Measurements from ENCODE around the gene ELMO3.

Gene ELMO3

DNA sequence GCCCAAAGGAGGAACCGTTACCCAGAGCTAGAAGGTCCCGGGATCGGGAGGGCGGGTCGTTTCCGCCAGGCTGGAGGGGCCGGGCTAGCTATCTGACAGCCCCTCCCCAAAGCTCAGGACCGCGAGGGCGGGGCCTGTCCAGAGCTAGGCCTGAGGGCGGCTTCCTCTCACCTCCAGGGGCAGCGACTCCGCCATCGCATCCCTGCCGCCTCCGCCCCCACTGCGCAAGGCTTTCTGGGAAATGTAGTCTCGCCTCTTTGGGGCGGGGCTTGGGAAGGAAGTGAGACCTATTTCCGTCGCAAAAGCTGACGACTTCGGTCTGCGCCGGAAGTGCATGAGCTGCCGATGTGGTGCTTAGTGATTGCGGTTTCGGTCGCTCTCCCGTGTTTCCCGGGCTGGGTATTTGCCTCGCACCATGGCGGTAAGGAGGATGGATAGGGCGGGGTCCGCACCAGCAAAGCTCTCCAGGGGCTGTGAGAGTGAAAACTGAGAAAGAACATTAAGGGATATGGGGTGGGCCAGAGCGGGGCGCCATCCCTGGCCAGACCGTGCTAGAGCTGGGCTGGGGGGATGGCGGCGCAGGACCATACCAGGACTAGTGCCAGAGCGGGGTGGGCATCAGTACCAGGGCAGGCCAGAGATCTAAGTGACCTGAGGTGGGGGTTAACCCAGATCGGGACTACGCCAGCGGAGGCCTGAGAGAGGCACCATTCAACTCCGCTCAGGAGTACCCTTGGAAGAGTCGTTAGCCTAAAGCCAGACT, 28.1 kb downstream of the ELMO3 start, which contains the start of gene TMEM208:
Gene TMEM208 (plus strand): TSS at position 327 of the 763 bp plus-strand sequence. CDS start 89 bp downstream, at position 416.
- peak; percentile 91 to 97 (median 94) for DNase-seq

DNA sequence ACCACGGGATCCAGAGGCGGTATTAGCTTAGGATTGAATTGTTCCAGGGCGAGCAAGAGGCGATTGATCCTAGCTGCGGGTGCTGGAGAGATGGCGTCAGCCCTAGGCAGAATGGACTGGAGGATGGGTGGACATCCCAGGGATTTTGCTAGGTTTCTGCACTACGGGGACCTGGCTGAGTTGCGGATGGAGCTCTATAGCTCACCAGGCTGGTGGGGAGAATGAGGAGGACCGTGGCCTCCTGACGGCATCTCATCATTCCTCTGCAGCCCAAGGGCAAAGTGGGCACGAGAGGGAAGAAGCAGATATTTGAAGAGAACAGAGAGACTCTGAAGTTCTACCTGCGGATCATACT, 28.6 kb downstream of the ELMO3 start:
- DNase-seq, result no peak

DNA sequence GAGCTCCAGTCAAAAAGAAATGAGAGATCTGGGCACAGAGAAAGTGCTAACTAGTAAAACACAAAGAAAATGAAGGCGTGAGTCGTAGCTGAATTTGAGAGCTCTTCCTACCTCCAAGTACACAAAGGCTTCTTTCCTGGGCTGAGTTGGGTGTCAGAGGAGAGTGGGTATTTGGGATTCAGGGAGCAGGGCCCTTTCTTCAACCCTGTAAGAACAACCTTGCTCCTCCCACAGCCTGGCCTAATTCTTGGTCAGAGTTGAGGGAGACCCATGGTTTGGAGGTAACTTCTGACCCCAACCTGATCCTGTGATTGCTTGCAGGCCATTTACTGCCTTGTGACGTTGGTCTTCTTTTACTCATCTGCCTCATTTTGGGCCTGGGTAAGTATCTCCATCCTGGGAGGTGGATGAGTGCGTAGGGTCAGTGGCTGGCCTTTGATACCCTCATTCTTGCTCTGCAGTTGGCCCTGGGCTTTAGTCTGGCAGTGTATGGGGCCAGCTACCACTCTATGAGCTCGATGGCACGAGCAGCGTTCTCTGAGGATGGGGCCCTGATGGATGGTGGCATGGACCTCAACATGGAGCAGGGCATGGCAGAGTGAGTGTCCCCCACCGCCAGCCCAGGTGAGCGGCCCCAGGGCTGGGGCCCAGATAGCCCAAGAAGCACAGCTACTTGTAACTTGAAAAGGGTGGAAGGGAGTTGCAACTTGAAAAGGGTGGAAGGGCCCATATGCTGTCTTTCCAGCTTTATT, 29.3 kb downstream of the ELMO3 start:
- no peak for DNase-seq

DNA sequence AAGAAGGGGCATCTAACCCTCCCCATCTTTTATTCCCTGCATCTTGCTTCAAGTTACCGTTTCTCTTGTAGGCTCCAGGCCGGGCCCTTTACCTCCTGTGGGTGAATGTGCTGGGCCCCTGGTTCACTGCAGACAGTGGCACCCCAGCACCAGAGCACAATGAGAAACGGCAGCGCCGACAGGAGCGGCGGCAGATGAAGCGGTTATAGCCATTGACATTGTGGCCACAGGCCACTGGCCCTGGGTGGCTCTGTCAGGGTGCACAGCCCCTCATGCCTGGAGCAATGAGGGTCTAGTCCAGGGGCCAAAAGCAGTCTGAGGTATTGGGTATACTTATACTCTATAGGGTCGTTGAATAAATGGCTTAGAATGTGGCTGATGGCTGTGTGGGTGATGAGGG, 30.0 kb downstream of the ELMO3 start:
- no peak for DNase-seq

DNA sequence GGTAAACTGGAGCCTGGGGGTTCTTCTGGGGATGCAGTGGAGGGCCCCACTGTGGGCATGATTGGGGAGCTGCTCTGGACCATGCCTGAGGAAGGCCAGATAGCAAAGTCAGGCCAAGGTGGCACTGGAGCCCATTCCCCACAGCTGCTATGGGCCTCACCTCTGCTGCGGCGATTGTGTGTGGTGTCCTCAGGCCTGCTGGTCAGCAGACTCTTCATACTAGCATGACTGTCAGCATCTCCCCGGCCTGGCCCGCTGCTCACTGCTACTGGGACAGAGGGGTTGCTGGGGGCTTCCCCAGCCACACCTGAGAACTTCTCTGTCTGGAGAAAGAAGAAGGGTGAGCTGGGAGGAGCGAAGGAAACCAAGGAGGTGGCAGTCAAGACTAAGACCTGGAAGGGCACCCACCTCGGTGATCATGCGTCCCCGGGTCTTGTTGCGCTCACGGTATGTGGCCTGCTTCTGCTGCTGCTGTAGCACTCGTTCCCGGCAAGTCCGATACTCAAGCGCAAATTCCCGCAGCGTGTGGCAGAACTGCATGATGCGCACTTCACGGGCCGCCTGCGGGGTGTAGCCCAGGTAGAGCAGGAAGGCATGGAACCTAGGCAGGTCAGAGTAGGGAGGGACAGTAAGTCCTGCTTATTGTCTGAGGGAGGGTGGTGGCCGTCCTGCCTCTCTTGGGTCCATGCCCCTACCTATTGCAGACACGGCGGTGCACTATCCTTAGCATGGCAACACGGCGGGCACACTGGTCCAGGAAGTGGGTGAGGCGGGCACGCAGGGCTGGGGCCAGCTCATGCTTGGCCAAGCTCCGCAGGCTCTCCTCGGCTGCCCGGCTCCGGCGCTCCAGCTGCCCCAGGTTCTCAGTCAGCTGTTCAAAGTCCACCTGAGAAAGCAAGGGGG, 31.2 kb downstream of the ELMO3 start:
- no peak for DNase-seq

DNA sequence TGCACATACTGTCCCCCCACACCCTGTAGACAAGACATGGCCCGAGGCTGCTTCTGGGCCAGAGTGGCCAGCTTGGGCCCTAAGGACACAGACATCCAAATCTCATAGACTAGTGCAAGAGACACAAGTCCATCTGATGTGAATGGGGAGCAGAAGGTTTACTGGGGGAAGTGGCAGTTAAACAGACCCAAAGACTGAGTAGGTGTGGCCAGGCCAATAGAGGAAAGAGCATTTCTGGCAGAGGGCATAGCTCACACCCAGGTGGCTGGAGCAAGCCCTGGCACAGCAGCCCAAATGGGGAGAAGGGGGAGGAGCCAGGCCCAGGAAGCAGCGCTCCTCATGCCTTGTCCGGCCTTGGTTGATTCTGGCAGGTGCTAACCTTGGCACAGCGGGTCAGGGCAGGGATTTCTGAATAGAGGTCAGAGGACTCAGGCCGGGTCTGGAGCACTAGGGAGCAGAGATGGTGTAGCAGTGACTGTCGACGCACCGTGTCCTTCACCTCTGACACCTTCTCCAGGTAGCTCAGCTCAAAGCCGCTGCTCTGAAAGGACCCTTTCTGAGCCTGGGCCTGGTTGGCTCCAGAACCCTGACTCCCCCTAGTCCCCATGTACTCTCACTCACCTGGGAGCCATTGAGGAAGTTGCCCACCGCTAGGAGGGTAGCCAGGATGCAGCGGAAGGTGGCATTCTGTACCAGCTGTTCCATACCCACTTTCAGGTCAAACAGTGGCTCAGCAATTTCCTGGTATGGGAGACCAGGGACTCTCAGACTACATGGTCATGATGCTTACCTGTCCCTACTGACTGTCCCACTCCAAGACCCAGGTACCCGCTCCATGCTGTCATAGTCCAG, 32.1 kb downstream of the ELMO3 start:
- DNase-seq, result no peak

DNA sequence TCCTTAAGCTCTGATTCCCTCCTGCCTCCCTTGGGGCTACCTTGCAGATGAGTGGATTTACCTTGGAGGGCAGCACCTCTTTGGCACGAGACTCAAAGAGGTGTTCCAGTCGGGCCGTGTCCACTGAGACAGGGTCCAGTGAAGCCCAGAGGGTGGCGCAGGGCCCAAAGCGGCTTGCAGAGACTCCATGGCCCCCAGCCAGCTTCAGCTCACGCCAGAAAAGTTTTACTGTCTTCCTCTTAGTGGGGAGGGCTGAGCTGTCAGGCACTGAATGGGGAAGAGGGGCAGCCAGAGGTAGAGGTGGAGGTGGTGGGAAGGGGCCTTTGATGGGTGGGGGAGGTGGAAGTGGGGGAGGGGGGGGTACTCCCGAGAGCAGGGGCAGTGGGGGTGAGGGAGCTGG, 34.7 kb downstream of the ELMO3 start:
- DNase-seq, result no peak

DNA sequence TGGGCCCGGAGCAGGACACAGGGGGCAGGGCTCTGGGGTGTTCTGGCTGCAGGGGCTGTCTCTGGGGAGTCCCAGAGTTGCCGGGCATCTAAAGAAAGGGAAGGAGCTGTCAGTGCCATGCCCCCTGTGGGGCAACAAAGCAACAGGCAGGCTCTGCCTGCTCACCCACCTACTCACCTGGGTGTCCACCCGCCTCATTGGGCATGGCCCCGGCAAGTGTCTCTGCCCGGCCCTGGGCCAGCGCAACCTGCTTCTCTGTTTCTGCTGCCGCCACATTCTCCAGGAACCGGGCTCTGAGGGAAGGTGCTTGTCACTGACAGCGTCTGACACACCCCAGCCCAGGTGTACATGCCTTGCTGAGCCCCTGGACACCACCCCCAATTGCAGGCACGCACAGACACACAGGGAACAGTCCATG, 35.3 kb downstream of the ELMO3 start:
- DNase-seq, result no peak

DNA sequence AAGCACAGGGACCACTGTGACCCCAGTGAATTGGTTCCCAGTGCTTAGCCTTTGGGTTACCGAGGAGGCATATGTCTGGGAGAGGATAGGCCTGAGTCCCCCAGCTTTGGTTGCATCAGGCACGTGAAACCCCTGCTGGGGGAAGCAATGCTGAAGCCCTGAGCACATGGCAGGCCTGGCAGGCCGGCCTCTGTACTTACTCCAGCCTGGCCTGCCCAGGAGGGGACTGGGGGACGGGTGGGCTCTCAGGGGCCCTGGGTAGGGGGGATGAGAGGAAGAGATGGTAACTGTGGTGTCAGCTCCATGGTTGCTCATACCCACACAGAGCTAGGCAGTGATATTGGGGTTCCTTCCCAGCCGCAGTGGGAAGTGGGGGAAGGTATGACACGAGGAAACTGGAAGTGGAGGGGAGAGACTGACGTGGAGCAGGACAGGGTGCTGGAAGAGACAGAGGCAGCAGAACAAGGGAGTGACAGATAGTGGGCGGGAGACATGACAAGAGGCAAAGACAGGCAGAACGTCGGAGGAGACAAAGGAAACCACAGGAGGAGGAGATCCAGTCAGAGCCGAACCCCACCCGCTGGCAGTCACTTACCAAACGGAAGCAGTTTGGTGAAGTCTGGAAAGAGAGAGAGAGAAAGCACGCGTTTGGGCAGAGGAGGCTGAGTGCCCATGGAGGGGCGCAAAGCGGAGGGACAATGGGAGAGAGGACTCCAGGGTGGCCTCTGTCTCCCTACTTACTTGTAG, 37.1 kb downstream of the ELMO3 start:
- DNase-seq, result no peak

DNA sequence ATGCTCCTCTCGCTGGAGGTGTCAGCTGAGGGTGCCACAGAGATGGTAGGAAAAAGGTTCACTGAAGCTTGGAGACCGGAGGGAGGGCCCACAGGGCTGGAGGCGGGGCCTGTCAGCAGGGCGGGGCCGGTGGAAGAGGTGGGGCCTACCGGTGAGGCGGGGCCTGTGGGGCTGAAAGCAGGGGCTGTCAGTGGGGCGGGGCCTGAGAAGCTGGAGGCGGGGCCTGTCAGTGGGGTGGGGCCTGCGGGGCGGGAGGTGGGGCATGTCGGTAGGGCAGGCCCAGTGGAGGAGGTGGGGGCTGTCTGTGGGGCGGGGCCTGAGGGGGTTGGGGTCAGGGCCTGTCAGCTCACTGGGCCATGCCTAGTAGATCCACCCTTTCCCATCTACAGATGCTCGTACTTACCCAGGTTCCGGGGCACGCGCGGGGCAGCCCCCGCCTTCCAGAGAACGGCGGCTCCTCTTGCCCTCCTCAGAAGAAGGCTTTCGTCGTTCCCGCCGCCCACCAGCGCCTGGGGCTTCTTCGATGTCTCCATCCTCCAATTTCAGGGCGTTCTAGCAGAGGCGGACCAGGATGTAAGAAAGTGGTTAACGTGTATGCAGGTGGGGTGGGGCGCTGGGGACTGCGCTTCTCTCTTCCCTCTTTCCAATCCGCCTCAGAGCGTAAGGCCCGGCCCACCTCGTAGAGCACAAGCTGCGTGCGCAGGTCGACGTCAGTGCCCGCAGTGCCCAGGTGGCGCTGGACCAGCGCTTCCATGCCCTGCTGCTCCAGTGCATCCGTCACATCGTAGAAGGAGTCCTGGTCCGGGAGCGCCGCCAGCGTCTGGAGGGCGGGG, 37.8 kb downstream of the ELMO3 start:
- DNase-seq, result peak; percentile 13 to 66 (median 40)

DNA sequence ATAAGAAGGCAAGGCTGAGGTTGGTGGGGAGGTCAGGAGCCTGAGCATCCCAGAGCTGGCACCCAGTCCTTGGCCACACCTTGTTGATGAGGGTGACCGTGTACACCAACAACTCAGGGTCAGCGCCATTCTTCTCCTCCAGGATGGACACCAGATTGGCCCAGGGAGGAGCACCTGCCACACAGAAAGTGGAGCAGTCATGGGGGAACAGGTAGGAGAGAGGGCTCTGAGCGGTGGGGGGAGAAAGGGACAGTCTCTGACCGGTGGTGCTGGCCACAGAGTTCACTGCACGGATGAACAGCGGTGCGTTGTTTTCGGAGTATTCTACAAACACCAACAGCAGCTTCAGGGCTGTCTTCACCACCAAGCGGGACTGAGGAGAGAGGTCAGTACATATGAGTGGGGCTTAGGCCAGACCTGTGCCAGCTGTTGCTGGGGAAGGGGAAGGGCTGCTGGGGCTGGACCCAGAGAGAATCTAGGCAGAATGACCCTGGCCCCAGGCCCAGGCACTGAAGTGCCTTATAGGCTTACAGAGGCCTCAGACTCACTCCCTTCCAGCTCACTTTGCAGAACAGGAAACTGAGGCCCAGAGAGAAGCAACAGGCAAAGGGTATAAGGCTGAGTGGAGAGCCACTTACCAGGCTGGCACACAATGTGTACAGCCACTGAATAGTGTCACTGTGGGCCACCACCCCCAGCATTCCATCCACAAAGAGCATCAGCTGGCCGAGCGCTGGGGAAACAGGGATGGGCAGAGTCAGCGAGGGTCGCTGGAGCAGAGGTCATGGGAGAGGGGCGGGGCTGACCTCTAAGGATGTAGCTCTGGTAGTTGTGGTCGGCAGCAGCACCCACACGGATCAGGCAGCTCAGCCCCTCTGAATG, 38.7 kb downstream of the ELMO3 start:
- DNase-seq, result no peak

DNA sequence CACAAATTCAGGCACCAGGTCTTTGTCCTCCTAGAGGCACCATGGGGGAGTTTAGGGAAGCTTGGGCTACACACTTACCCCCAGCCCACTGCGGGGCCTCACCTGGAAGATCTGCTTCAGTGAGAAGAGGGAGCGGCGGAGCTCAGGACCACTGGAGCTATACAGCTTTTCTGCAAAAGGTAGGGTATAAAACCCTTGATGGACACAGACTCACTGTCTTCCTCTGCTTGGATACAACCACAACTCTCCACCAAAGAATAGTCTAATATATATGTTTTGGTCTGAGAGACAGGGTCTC, 39.3 kb downstream of the ELMO3 start:
- no peak for DNase-seq

DNA sequence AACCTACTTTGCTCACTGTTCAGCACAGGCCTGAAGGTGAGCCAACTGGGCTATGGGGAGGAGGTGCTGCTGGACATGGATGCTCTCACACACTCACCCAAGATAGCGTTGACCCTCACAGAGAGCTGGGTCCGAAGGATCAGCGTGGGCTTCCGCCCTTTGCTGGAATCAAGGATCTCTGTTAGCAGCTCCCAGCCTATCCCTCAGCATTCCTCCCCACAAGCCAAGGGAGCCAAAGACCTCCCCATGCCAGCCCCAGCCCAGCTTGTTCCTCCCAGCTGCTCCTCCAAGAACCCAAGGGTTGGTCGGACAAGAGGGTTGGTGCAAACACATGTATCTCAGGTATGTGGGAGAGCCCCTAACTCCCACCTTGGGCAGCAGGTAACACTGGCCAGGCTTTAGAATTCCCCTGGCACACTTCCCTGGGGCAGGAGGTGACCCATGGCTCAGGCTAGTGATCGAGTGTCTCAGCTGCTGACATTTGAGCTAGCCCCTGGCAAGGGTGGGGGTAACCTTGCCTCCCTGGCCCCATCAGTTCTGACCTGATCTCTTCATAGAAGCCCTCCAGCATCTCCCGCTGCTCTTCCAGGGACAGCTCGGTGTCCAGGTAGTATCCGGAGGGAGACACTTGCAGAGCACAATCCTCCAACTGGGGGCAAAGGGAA, 40.0 kb downstream of the ELMO3 start:
- DNase-seq, result no peak

DNA sequence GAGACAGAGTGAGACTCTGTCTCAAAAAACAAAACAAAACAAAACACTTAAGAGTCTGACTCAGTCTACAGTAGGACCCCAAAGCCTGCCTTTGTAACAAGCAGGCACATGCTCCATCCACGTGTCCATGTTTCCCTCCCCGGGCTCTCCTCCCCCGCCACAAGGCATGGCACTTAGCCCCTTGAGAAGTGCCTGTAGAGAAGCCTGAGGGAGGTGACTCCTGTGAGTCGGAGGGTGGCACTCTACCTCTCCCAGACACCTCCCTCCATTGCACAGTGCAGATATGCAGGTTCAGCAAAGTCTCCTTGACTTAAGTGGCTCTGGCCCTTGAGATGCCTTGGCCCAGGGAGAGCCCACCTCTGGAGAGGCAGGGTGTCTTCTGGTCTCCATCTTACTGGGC, 41.6 kb downstream of the ELMO3 start:
- no peak for DNase-seq

DNA sequence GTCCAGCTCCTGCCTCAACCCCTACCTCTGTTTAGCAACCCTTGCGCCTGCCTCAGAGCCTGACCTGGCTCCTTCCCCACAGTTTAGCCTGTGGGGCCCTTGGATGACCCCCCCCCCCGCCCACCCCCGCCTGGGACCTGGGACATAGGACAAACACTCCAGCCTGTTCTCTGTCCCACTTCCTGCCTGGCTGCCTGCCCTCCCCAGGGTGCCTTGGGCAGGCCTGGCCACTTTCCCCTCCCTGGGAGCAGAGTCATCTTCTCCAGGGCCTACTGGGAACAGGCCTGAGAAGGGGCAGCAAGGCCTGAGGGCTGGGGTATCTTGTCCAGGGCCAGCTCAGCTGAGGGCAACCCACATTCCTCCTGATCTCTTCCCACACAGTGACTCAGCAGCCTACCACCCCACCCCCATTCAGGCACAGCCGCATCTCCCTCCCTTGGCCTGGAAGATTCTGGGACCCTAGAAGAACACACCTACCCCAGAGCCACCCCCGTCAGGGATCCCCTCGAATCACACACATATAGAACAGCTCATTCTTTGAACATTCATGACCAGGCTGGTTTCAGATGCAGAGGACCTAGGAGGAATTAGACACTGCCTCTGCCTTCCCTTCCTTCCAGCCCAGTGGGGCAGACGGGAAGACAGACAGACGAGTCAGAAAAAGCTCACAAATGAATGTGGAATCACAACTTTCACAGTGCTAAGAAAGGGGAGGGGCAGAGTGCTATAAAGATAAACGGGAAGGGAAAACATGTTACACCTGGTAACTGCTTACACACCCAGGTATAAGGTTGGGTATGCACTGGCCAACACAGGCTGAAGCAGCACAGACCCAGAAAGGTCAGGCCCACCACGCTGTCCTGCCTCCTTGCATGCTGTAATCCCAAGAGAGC, 42.3 kb downstream of the ELMO3 start:
- no peak for DNase-seq

DNA sequence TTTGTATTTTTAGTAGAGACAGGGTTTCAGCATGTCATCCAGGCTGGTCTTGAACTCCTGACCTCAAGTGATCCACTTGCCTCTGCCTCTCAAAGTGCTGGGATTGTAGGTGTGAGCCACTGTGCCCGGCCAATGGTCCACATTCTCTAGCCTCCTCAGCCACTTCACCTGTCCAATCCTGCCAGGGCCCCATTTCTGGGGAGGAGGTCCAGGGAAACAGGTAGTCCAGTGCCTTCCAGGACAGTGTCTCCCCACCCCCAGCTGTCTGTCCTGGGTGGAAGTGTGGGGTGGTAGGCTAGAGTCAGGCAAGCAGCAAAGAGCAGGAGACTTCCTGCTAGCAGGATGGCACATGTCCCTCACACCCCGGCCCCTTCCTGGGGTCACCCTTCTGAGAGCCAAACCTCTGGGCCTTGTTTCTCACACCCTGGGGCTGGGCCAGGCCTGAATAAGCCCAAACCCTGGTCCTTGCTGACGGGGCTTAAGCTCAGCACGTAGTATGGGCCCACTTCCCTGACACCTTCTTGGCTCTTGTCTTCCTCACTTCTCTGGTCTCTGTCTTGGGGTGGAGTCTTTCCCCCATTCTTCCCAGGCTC, 43.3 kb downstream of the ELMO3 start:
- DNase-seq, result no peak

DNA sequence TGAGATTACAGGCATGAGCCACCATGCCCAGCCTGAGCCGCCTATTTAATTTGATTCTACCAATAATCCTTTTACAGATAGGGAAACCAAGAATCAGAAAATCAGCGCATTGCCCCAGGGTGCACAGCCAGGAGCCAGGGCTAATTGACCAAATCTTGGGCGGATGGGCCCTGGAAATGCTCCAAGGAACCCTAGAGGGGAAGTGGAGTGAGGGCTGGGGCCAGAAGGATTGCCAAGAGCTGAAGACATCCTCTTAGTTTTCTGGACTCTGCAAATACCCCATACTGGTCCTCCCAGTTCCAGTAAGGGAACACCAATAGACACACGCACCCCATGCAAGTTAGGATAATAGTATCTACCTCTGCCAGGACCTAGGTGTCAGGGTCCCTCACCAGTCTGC, 44.5 kb downstream of the ELMO3 start:
- DNase-seq, result no peak

All from activated naive CD4-positive, alpha-beta T cell (primary cell).